GM08714 (cell line): ENCODE measurements around the gene ARFGEF3.

Source experiments
- H3K4me3 ChIP-seq: fragments of 200-500 bp; sonication (Bioruptor generic); 2 replicates; pipeline ENCODE4 v1.5.1; 2014; ENCODE audit warnings: mild to moderate bottlenecking, low read length, inconsistent platforms
- ZNF274 ChIP-seq: IDR thresholded peaks from 2 replicates; pipeline ENCODE4 v1.6.1; 2012; ENCODE audit warnings: mild to moderate bottlenecking, low read depth, low read length

ARFGEF3 gene

GRCh38 chr6:138155443-138155842 is 6.3 kb upstream of the ARFGEF3 start:
- H3K4me3 ChIP-seq = no peak overlapping the region
- TF ChIP-seq ZNF274 = no peak

- TF ChIP-seq ZNF274 = no peak
- H3K4me3 ChIP-seq = no peak overlapping the region
Measured at GRCh38 chr6:138157986-138158638, 3.6 kb upstream of the ARFGEF3 start.

- no peak overlapping the region for H3K4me3 ChIP-seq
- TF ChIP-seq ZNF274 = no peak
Measured at GRCh38 chr6:138159246-138159645, 2.5 kb upstream of the ARFGEF3 start.

- no peak for TF ChIP-seq ZNF274
- no peak overlapping the region for H3K4me3 ChIP-seq
Measured at GRCh38 chr6:138160329-138161087, 1.2 kb upstream of the ARFGEF3 start.

GRCh38 chr6:138161088-138161337 is 726 bp upstream of the ARFGEF3 start:
- H3K4me3 ChIP-seq = no peak overlapping the region
- TF ChIP-seq ZNF274 = no peak

GRCh38 chr6:138162111-138162954 is 594 bp downstream of the ARFGEF3 start:
- peak overlapping the region; percentile 39 for H3K4me3 ChIP-seq
- no peak for TF ChIP-seq ZNF274

- TF ChIP-seq ZNF274 = no peak
- H3K4me3 ChIP-seq = no peak overlapping the region
Measured at GRCh38 chr6:138162955-138163575, 1.3 kb downstream of the ARFGEF3 start.

GRCh38 chr6:138175596-138175995 is 13.9 kb downstream of the ARFGEF3 start:
- H3K4me3 ChIP-seq = no peak overlapping the region
- TF ChIP-seq ZNF274 = no peak

GRCh38 chr6:138176652-138177232 is 15.0 kb downstream of the ARFGEF3 start:
- no peak for TF ChIP-seq ZNF274
- no peak overlapping the region for H3K4me3 ChIP-seq

GRCh38 chr6:138182939-138183789 is 21.4 kb downstream of the ARFGEF3 start:
- TF ChIP-seq ZNF274 = no peak
- H3K4me3 ChIP-seq = no peak overlapping the region

- no peak overlapping the region for H3K4me3 ChIP-seq
- no peak for TF ChIP-seq ZNF274
Measured at GRCh38 chr6:138183790-138184134, 22.0 kb downstream of the ARFGEF3 start.

- TF ChIP-seq ZNF274 = no peak
- H3K4me3 ChIP-seq = no peak overlapping the region
Measured at GRCh38 chr6:138184230-138184629, 22.5 kb downstream of the ARFGEF3 start.

- TF ChIP-seq ZNF274 = no peak
- no peak overlapping the region for H3K4me3 ChIP-seq
Measured at GRCh38 chr6:138187156-138187555, 25.4 kb downstream of the ARFGEF3 start.
